GM19397 (cell line): ENCODE measurements around the gene CCNYL1.
"Not testable (repeated sequence)": the region's sequence is repeated elsewhere in the genome, so short reads cannot be mapped to it uniquely, and the experiment has no call there.

Experiments
- ATAC-seq: cut with Tn5 transposase; IDR thresholded peaks from one replicate; pipeline ENCODE4 v1.9.1; 2021; ENCODE audit warnings: mild to moderate bottlenecking, moderate library complexity; ENCODE audit not compliant: unreplicated experiment

Gene CCNYL1

DNA sequence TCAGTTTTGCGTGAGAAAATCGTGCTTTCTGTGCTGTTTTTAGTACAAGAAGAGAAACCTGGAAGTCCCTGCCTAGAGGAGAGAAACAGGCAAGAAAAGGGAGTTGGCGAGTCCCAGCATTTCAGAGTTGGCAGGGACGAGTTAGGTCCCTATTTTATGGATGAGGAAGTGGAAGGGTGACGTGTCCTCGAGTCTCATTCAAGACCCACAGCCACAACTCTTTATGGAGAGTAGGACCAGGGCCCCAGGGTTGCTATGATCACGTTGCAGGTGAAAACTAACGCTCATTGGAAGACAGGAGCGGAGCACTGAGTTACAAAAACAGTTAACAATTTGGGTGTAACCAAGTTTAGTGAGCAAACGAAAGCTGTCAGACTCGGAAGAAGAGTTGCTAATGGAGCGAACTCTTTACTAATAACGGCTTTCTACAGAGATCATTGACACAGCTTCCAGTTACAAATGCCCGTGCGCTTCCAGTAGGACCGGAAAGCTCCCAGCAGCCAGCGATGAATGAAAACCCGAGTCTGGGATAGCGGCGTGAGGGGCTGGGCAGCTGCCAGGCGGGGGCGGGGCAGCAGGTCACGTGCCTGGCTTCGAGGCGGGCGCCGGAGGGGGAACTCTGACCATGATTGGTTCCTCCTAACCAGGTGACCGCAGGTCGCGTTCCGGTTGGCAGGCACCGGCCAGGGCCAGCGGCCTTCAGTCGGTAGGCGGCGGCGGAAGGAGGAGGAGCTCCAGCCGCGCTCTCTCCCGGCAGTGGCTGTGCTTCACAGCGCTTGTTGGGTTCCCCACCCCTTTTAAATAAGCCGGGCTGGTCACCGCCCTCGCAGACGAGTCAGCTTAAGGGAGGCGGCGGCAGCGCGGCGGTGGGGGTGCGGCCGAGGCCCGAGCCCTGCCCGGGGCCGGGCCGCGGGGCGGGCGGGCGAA, at the start of gene CCNYL1:
CCNYL1 (plus strand) TSS at position 827 of the 927 bp plus-strand sequence. CDS start 257 bp downstream, outside the sequence.
- peak; percentile 98 for ATAC-seq

DNA sequence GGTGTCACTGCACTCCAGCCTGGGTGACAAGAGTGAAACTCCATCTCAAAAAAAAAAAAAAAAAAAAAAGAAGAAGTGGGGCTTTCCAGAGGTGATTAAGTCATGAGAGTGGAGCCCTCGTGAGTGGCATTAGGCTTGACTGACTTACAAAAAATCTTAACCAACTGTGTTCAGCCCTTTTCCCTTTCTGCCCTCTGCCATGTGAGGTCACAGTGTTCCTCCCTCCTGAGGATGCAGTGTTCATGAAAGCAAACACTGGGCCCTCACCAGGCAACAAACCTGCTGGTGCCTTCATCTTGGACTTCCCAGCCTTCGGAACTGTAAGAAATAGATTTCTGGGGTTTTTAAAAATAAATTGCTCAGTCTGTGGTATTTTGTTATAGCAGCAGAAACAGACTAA, 49.2 kb upstream of the CCNYL1 start:
- peak; percentile 87 for ATAC-seq

DNA sequence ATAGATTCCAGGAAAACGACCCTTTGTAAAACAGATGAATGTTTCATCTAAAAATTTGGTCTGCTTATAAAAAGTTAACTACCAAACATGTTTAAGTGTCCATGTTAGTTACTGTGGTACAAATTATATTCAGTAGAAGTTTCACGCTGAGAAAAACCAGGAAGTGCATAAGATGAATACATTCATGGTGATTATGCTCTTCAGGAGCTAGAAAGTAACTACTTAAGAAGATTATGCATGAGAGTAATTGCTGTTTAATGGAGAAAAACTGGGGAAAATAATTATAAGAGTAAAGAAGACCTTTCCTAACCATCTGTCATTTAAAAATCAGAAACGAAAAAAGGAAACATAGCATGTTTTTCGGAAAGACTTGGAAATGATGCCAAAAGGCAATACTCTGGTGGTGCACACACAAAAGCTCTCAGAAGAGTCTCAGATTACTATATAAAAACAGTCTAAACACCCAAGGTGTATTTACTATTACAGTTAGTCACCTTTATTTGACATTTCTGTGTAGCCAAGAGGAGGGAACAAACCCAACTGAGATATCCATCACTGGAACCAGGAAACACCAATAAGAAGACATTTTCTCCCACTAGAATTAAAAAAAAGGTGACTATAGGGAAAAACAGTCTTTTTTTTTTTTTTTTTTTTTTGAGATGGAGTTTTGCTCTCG, 47.4 kb upstream of the CCNYL1 start:
- ATAC-seq: no peak

DNA sequence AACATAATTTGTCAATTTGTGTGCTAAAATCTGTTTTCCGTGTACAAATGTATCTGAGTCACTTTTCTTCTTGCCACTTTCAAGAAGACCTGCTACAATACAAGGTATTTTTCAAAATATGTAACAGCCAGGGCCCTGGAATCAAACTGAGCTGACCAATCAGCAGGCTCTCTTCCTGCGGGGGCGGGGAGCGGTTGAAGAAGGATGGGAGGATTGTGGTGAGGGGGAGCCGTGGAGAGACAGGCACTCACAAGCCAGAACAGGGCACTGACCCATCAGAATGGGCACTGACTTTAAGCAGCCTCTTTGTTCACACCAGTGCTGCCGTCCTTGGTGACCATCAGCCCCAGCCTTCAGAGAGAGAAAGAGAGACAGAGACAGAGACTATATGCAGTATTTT, 40.6 kb upstream of the CCNYL1 start:
- no peak for ATAC-seq

DNA sequence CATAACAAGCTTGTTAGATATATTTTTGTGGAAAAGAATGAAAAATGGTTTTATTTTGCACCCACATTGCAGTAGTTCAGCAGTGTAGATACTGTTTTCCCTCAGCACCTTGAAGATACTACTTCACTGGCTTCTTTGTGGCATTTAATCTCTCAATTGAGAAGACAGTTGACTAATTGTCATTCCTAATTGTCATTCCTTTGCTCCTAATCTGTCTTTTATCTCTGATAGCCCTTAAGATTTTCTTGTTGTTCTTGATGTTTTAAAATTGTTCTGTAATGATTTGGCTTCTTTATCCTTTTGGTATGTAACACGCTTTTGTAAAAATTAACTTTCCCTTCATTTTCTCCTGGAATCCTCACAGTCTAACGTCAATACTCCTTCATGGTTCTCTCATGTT, 38.0 kb upstream of the CCNYL1 start:
- ATAC-seq: no peak

DNA sequence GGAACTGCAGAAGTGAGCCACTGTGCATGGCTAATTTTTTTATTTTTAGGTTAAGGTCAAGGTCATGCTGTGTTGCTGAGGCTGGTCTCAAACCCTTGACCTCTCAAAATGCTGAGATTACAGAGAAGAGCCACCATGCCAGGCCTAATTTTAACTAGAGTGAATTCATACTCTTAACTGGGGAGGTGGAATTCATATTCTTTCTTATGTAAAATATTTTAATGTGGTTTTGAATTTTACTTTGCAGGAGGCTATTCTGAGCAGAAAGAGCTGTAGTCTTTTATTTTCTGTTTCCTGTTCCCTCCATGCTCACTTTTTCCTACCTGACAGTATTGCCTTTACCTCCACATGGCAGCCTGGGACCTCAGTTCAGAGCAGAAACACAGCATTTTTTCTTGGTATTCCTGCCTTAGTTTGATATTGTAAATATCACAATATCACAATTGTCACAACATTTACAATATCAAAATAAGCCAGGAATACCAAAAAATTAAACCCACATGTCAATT, 37.1 kb upstream of the CCNYL1 start:
- no peak for ATAC-seq

DNA sequence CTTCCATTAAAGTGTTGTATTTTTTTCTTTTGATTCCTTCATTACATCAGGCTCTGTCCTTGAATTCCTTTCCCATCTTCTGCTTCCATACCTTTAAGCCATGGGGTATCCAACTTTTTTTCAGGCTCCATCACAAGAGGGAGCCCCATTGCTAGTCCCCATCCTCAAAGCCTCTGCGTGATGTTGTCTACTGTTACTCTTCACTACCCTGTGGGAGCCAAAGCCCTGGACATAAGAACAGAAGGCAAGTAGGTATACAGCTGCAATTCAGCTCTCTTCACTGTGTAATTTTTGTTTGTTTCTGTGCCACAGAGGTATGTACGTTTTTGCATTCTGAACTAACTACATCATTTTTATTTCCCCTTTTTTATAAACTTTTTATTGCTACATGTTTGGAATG, 36.6 kb upstream of the CCNYL1 start:
- no peak for ATAC-seq

DNA sequence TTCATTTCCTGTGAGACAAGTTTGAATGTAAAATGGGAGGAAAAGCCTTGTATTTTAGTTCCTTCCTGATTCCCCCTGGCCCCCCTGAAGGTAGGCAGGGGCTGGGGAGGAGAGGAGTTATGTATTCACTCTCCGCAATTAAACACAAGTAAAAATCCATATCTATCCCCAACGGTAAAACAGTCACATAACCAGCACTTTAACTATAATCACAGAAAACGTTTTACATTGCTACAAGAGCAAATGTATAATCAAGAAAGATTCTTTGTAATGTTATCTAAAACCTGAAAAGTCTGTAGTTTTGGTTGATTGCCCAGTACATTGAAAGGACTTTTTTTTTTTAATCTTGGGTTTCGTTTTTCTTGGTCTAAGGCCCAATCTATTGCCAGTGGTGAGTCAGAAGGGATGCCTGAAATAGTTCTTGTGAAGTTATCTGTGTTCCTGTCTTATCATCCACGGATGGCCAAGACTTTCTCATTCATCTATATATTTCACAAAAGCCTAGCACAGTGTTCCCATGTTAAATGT, 34.5 kb upstream of the CCNYL1 start:
- ATAC-seq: no peak

DNA sequence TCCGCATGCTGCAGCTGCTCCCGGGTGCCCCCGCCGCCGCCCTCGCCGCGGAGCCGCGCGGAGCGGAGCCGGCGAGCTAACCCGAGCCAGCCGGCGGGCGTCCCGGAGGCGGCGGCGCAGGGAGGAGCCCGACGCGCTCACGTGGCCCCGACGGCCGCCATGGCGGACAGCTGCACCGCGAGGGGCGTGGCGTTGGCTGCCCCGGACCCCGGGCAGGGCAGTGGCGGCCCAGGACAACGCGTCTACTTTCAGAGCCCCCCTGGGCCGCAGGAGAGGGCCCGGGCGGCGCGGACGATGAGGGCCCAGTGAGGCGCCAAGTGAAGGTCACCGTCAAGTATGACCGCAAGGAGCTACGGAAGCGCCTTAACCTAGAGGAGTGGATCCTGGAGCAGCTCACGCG, 30.0 kb upstream of the CCNYL1 start:
- no peak for ATAC-seq

DNA sequence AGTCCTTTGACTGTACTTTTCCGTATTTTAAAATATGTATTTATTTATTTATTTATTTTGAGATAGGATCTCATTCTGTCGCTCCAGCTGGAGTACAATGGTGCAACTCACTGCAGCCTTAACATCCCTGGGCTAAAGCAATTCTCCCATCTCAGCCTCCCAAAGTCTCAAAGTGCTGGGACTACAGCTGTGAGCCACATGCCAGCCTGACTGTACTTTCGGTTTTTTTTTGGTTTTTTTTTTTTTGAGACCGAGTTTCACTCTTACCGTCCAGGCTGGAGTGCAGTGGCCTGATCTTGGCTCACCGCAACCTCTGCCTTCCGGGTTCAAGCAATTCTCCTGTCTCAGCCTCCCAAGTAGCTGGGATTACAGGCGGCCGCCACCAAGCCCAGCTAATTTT, 28.9 kb upstream of the CCNYL1 start:
- ATAC-seq: no peak

DNA sequence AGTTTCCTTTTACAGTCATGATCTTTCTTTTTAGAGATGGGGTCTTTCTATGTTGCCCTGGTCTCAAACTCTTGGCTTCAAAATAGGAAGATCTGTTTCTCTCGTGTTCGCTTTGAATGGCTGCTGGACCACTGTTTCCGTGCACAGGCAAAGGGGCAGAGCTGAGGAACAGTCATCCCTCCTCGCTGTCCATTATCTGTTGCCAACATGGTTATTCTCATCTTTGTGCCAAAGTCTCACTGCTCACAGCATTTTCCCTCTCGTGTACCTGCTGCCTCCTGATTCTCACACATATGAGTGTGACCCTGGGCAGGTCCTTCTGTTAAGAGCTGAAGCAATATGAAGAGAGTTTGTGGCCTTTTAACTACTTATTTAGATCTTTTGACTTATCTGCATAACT, 28.0 kb upstream of the CCNYL1 start:
- ATAC-seq: no peak

DNA sequence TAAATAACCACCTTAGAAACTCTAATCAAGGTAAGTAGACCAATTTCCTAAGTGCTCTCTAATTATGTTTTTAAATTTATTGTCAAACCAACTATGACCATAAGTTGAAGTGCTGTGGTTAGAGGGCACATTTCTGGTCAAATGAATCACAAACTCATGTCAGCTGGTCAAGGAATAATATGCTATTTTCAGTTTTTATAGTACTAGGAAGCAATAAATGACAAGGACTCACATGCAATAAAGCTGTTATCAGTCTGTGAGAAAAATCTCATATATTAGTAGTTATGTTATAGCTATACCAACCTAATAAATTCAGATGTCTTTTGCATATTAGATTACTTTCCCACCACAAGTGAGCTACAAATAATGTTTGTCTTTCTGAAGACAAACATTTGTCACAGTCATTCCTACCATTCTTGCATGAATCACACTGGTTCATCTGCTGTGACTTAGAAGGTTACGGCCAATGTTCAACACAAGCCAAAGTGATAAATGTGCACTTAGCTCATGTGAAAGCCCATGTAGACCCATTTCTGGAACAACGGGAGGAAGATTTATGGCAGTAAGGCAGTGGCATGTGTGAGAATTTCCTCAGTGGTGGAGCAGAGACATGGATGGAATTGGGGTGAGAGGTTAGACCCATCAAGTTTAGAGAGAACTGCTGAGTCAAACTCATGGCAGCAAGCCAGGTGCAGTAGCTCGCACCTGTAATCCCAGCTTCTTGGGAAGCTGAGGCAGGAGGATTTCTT, 27.4 kb upstream of the CCNYL1 start:
- ATAC-seq: no peak

DNA sequence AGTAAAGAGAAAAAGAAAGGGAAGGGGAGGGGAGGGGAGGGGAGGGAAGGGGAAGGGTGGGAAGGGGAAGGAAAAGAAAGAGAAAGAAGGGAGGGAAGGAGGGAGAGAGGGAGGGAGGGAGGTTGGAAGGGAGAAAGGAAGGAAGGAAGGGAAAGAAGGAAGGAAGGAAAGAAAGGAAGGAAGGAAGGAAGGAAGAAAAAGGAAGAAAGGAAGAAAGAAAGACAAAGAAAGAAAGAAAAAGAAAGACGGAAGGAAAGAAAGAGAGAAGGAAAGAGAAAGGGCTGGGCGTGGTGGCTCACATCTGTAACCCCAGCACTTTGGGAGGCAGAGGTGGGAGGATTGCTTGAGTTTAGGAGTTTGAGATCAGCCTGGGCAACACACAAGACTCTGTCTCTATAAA, 24.6 kb upstream of the CCNYL1 start:
- no peak for ATAC-seq

DNA sequence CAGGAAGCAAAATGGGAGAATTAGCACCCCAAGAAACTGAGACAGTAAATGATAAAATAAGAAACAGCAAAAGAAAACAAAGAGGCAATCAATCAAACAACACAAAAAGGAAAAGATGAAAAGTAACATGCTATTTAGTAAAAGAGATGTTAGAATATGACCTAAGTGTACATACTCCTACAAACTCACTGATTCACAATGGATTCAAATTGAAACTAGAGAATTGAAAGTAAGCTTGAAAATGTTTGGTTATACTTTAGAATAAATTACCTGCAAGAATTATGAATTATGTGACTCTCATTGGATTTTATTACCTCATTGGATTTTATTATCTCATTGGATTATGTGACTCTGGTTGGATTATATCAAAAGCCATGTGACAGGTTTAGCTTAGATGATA, 22.8 kb upstream of the CCNYL1 start:
- ATAC-seq: no peak

DNA sequence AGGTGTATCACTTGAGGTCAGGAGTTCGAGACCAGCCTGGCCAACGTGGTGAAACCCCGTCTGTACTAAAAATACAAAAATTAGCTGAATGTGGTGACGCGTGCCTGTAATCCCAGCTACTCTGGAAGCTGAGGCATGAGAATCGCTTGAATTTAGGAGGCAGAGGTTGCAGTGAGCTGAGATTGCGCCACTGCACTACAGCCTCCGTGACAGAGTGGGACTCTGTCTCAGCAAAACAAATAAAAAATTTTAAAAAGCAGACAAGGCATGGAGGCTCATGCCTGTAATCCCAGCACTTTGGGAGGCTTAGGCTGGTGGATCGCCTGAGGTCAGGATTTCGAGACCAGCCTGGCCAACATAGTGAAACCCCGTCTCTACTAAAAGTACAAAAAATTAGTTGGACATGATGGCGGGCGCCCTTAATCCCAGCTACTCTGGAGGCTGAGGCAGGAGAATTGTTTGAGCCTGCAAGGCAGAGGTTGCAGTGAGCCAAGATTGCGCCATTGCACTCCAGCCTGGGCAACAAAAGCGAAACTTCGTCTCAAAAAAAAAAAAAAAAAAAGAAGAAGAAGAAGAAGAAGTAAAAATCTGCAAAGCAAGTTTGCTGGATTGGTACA, 20.5 kb upstream of the CCNYL1 start:
- ATAC-seq: not testable (repeated sequence)

DNA sequence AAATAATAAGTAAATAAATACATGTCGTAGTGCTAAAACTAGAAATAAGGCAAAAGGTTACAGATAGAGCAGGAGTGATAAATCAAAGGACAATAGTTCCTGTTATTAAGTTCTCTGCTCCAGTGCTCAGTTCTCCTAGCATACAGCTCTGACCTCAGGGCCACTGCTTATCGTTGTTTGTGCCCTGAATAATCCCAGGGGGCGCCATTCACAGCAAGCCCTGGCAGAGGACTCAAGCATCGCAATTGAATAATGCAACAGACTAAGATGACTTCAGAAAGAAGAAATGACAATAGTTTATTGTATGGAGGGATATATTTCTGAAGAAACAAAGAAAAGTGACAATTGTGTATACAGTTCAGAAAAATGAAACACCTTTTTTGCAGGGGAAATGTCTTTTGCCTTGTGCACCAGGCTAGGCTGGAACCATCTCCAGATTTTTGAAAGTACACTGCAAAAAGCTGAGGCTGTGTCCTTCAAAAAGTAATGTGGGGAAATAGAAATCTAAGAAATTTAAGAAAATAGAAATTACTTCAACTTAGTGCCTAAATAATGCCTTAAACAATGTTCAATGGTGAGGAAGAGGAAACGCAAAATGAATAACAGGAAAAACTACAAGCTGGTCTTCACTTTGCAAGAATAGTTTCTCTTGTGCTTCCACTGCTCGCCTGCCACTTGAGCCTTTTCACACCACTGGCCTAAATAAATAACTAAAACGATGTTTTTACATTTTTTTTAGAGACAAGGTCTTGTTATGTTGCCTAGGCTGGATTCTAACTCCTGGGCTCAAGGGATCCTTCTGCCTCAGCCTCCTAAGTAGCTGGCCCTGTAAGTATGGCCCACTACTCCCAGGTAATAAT, 19.0 kb upstream of the CCNYL1 start:
- ATAC-seq: no peak

DNA sequence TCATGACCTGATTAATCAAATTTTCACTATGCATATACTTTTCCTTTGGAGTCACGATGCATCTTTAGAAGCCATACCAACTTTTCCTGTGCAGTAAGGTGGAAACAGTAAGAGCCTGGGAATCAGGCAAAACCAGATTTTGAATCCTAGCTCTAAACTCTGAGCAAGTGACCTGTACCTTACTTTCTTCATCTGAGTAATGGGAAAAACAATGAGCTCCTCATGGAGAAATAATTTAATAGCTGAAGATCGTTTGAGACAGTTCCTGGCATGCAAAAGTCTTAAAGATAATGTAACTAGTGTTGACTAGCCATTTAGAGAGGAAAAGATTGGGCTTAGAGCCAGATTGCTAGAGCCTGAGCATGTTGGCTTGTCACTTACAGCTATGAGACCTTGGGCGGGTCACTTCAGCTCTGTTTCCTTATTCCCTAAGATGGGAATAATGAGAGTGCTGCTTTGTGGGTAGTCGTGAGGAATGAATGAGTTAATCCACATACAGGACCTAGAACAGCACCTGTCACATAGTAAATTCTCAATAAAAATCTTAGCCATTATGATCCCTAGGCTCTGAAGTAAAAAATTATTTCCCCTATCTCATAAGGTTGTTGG, 17.7 kb upstream of the CCNYL1 start:
- no peak for ATAC-seq

DNA sequence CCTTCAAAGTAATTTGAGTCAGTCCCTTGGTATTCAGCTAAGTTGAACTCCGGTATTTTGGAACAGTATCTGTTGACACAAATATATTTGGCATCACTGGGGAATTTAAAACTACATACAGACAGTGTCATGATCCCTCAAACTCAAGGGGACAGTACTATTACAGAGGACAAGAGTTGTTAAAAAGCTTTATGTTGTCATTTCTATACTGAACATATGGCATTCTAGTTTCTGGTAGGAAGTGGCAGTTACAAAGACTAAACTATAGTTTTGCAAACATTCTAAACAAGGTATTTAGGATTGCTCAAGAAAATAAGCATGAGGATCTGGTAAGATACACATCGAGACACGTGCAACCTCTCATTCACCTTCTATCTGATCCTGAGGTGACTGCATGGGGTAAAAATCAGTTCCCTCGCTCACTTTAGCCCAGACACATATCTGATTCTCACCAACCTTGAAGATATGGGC, 16.6 kb upstream of the CCNYL1 start:
- ATAC-seq: no peak

DNA sequence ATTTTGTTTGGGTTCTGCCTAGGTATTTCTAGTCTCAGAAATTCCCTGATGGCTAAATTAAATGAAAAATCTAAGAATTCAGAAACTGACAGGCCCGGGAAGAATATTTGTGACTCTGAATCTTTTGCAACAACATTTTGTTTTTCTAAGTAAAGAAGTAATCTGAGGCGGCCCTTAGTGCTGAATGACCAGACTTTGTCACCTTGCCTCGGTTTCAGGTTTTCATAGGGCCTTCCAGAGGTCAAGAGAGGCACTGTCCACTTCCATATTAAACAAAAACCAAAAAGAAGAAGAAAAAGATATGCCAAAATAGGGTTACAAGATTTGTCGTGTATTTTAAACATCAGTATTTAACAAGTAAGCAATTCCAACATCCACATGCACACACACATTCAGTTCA, 16.1 kb upstream of the CCNYL1 start:
- ATAC-seq: no peak
